Activated CD4-positive, alpha-beta T cell treated with anti-CD3 and anti-CD28 coated beads, Interleukin-2, amount 10 ng/mL, durations not matched to agents 24 days and 14 days (primary cell): ENCODE data around the gene ORAI2. TPM values are rescaled to one million over a fixed set of nuclear protein-coding genes. Genes with fewer than 3 reads are reported as not detected.
"Not testable (repeated sequence)": the region's sequence is repeated elsewhere in the genome, so short reads cannot be mapped to it uniquely, and the experiment has no call there.

ENCODE experiments used
- DNase-seq: peaks from one replicate; pipeline ENCODE4 v3.0.0; 2022
- H3K27ac Mint-ChIP-seq: one replicate; pipeline ENCODE4 v1.8.0; 2022; ENCODE audit warnings: mild to moderate bottlenecking, mixed read lengths
- H3K27me3 Mint-ChIP-seq: one replicate; pipeline ENCODE4 v1.8.0; 2022; ENCODE audit warnings: mixed read lengths
- H3K36me3 Mint-ChIP-seq: one replicate; pipeline ENCODE4 v1.8.0; 2022; ENCODE audit warnings: low read depth, mild to moderate bottlenecking, mixed read lengths
- H3K4me1 Mint-ChIP-seq: one replicate; pipeline ENCODE4 v1.8.0; 2021; ENCODE audit warnings: mixed read lengths
- H3K4me3 Mint-ChIP-seq: one replicate; pipeline ENCODE4 v1.8.0; 2022; ENCODE audit warnings: mild to moderate bottlenecking, moderate library complexity, mixed read lengths
- H3K9me3 Mint-ChIP-seq: one replicate; pipeline ENCODE4 v1.8.0; 2021; ENCODE audit warnings: mixed read lengths
- intact Hi-C: fragments of 100-400 bp; cut with micrococcal nuclease; formaldehyde crosslinking; loops from one replicate; pipeline ENCODE4 v1.15.1; 2023
- total RNA-seq: library from RNA; stranded (reverse); gene quantifications from 2 replicates; pipeline ENCODE4 v1.2.3, GENCODE V29; 2022

Gene ORAI2
- total RNA-seq, 1 donor from 2014 or later, result 45.8 TPM

DNA sequence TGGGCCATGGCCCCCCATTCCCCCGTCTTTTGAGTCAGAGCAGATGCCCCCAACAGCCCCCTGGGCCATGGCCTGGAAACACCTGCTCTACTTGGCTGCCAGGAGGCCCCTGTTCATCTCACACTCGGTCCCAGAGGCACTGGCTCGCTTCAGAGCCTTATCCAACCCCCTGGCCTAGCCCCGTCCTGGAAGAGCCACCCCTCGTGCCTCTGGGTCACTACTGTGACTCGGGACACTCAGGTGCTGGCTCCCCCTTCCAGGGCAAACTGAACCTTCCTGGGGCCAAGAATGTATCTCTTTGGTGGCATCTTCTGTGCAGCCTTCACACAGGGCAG lies 38.4 kb downstream of the ORAI2 start:
- peaks cover 13% of the 10 kb centered on the region for H3K36me3 Mint-ChIP-seq
- no peaks in the 10 kb centered on the region for H3K9me3 Mint-ChIP-seq
- H3K27me3 Mint-ChIP-seq, result no peaks in the 10 kb centered on the region
- intact Hi-C loops, result no loop called here
- no peak overlapping the region for H3K4me3 Mint-ChIP-seq
- H3K4me1 Mint-ChIP-seq, result peaks cover 2% of the 10 kb centered on the region
- no peak for DNase-seq
- no peak overlapping the region for H3K27ac Mint-ChIP-seq

DNA sequence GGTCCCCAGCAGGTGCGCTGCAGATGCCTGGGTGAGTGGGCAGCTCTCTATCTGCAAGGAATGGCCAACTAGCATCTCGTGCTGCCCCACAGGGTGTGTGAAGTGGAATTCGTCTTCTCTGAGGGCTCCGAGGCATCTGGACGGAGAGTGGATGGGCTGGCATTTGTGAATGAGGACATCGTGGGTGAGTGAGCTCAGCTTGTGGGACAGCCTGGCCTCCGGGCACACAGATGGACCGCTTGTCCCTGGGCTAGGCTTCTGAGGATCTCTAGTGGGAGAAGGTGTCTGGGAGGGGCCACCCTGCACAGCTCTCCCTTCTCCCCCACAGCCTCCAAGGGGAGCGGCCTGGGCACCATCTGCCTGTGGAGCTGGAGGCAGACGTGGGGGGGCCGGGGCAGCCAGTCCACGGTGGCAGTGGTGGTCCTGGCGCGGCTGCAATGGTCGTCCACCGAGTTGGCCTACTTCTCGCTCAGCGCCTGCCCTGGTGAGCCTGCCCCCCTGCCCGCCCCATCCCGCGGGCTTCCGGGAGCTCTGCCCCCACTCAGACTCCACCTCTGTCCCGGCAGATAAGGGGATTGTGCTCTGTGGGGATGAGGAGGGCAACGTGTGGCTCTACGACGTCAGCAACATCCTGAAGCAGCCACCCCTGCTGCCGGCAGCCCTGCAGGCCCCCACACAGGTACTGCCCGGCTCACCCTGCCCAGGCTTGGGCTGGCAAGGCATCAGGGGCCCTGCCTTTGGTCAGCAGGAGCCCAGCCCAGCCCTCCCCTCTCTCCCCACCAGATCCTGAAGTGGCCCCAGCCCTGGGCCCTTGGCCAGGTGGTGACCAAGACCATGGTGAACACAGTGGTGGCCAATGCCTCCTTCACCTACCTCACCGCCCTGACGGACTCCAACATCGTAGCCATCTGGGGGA lies 39.0 kb downstream of the ORAI2 start:
- Mint-ChIP-seq H3K27me3 (no peaks in the 10 kb centered on the region), H3K36me3 (peaks cover 13% of the 10 kb centered on the region), H3K4me1 (no peaks in the 10 kb centered on the region), H3K4me3 (no peak overlapping the region), H3K9me3 (no peaks in the 10 kb centered on the region), H3K27ac (no peak overlapping the region)
- DNase-seq, result peak; percentile 56
- intact Hi-C loops, result no loop called here

DNA sequence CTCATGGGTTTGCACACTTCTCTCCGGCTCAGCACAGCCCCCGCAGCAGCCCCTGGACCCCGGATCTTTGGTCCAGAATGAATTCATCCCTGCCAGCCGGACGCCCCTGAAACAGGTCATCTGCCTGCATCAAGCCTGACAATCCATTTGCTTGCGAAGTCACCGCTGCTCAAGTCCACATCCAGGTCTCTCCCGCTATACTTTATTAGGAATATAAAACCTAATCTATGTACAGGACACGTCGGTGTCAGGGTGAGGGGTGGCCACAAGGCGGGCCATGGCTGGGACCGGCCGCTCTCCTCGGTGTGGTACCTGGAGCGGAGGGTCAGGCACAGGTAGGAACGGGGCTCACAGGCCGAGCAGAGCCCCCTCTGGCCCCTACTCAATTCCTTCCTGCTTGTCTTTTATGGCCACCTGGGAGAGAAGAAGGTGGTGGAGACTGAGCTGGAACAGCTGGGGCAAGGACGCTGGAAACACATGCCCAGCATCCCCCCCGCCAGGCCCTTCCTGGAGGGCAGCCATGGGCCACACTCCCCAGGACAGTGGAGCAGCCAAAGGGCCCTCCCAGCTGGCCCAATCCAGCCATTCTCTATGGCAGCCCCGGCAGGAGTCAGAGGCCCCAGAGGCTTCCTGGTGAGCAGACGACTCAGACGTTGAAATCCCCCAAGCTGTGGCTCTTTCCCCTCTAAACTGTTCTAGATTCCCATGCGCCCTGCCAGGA lies 40.1 kb downstream of the ORAI2 start:
- intact Hi-C loops, result no loop called here
- H3K4me1 Mint-ChIP-seq, result no peaks in the 10 kb centered on the region
- no peak overlapping the region for H3K27ac Mint-ChIP-seq
- H3K9me3 Mint-ChIP-seq, result no peaks in the 10 kb centered on the region
- H3K27me3 Mint-ChIP-seq, result no peaks in the 10 kb centered on the region
- H3K4me3 Mint-ChIP-seq, result no peak overlapping the region
- peaks cover 13% of the 10 kb centered on the region for H3K36me3 Mint-ChIP-seq
- peak; percentile 53 for DNase-seq

DNA sequence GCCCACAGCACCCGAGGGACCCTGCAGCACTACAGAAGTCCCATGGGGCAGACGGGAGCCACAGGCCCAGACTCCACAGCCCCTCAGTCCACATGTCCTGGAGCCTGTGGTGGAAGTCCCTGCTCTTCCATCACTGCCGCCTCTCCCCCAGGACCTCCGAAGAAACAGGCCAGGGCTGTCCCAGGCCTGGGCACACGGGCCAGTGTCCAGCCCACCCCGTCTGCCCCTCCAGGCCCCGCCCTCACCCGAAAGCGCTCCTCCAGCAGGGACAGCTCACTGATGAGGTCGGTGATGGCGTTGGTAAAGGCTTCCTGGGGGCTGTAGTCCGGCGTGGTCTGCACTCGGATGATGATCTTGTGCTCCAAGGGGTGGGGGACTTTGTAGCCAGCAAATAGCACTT lies 40.7 kb downstream of the ORAI2 start:
- intact Hi-C loops, H3K27ac Mint-ChIP-seq, H3K27me3 Mint-ChIP-seq, H3K4me3 Mint-ChIP-seq, H3K9me3 Mint-ChIP-seq, H3K4me1 Mint-ChIP-seq: not testable (repeated sequence)
- peaks cover 13% of the 10 kb centered on the region for H3K36me3 Mint-ChIP-seq
- peak; percentile 47 for DNase-seq

DNA sequence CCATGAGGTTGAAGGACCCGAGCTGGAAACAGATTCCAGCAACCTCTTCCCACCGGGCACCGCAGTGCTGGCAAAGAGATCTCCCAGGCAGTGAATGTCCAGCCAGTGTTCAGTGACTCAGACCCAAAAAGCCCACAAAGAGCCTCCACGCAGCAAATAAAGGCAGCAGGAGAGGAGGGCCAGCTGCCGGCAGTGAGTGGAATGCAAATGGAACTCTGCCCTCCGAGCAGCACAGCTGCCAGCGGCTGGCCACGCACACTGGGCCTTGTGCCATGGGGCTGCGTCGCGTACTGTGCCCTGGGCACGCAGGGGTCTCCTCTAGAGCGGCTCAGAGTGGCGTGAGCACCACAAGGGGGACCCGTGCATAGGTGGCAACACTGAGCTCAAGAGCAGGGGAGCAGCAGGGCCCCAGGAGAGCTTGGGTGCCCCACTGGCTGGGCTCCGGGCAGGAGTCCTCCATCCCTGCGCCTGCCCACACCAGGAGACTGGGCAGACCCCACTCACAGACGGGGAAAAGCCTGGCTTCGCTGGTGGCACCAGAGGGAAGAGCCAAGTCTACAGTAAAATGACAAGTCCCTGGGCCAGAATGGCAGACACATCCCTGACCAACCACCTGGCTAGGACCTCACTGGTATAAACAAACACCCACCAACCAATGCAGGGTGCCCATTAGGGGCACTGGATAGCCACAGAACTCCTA lies 41.5 kb downstream of the ORAI2 start:
- H3K27me3 Mint-ChIP-seq, H3K27ac Mint-ChIP-seq, H3K4me3 Mint-ChIP-seq, intact Hi-C loops, H3K9me3 Mint-ChIP-seq, H3K4me1 Mint-ChIP-seq: not testable (repeated sequence)
- H3K36me3 Mint-ChIP-seq, result peaks cover 13% of the 10 kb centered on the region
- DNase-seq, result peak; percentile 45

DNA sequence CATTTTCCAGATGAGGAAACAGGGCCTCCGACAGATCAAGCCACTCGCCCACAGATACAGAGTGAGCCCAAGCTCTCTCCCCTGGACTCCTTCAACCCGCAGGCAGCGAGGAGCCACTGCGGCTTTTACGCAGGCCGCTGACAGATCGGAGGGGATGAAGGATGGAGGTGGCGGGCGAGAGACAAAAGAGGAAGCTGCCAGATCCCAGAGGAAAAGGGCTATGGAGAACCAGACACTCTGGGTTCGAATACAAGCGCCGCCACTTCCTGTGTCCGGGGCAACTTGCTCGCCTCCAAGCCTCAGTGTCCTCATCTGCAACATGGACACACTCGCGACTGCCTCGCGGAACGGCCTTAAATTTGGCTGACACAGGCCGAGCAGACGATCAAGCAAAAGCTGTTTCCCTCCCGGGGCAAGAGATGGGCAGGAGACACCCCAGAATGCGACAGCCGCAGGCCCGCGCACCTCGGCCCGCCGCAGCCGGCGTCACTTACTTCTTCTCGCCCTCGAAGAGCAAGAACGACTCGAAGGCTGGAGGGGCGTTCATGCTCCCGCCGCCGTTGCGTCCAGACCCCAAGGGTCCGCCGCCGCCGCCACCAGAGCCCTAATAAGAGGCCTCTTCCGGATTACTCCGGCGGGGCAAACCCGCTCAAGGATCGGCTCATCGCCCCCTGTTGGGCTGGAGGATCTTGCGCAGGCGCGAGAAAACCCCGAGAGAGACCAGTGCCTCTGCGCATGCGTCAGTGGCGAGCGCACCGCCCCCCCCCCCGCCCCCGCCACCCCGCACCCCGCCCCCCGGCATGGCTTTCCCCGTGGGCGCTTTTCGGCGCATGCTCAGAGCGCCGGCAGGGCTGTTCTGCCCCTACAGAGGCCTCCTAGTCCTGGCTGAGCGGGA lies 45.2 kb downstream of the ORAI2 start, which contains the start of gene POLR2J:
TSS of gene POLR2J (minus strand) at position 609 of the 895 bp plus-strand sequence. CDS start at position 547, 62 bp downstream.
- H3K36me3 Mint-ChIP-seq, H3K4me1 Mint-ChIP-seq, intact Hi-C loops, H3K27me3 Mint-ChIP-seq, H3K9me3 Mint-ChIP-seq: not testable (repeated sequence)
- DNase-seq, result peak; percentile 97
- Mint-ChIP-seq H3K4me3 (peak within 1 kb of the TSS; percentile 87), H3K27ac (peak within 1 kb of the TSS; percentile 83)

DNA sequence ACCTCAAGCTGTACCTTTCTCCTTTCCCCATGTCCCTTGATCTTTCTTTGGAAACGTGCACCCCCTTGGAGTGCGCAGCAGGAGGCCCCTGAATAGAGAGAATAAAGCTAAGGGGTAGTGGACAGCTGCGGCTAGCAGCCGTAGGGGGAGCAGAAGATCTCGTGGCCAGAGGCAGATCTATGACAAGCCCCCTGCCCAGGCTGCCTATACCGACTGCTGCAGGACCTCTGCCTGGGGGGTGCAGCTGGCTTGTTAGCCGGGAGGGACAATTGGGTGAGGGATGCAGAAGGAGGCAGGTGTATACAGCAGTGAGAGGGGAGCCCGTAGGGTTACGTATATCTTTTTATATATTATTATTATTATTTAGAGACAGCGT lies 45.8 kb downstream of the ORAI2 start:
- H3K4me1 Mint-ChIP-seq, H3K27me3 Mint-ChIP-seq, DNase-seq, H3K4me3 Mint-ChIP-seq, H3K36me3 Mint-ChIP-seq, H3K27ac Mint-ChIP-seq, intact Hi-C loops, H3K9me3 Mint-ChIP-seq: not testable (repeated sequence)

DNA sequence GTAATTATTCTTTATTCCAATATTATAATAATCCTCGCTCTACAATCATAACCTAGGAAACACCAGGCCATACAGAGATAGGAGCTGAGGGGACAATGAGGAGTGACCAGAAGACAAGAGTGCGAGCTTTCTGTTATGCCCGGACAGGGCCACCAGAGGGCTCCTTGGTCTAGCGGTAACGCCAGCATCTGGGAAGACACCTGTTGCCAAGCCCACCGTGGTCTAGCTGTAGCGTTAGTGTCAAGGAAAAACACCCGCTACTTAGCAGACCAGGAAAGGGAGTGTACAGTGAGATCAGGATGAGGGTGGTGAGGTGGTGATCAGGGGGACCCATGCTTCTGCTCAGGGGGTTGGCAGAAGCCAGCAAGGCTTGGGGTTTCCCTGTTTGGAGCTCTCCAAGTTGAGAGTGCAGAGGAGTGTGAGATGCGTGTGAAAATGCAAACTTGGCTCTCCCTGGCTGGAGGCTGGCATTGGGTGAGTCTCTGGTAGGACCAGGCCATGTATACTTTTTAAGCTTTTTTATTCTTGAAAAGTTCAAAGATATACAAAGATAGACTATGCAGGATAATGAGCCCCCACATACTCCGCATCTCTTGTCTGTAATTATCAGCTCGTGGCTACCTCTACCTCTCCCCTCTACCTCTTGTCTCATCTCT lies 46.7 kb downstream of the ORAI2 start:
- H3K36me3 Mint-ChIP-seq, H3K9me3 Mint-ChIP-seq, H3K4me3 Mint-ChIP-seq, H3K4me1 Mint-ChIP-seq, intact Hi-C loops, H3K27ac Mint-ChIP-seq, H3K27me3 Mint-ChIP-seq: not testable (repeated sequence)
- peak; percentile 81 for DNase-seq

DNA sequence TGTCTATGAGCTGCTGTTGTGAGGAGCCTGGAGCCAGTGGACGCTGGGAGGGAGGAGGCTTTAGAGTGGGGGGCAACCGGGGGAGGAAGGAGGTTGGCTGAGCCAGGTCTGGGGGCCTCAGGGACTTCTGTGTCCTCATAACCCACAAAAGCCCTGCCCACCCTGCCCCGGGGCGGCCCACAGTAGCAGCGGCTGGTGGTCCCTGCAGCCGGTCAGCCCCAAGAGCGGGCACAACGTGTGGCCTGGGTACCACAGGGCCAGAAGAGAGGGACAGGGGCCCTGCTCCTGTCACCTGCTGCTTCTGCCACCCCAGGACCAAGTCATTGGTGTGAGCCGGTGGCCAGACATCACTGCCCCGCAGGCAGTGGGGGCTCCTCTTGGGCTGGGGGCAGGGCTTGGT lies 48.6 kb downstream of the ORAI2 start:
- H3K27ac Mint-ChIP-seq, H3K36me3 Mint-ChIP-seq, intact Hi-C loops, H3K4me1 Mint-ChIP-seq, H3K27me3 Mint-ChIP-seq, H3K9me3 Mint-ChIP-seq, H3K4me3 Mint-ChIP-seq: not testable (repeated sequence)
- DNase-seq, result peak; percentile 31

DNA sequence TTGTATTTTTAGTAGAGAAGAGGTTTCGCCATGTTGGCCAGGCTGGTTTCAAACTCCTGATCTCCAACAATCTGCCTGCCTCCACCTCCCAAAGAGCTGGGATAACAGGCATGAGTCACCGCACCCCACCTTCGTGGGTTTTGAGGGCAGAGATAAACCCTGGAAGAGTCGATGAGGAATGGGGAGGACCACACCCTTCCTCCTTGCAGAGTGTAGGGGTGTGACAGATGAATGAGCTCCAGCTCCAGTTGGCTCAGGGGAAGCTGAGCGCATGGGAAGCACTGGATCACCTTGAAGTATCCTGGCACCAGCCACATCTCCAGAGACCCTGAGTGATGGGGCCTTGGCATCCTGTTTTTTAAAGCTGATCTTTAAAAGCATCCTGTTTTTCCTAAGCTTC lies 50.9 kb downstream of the ORAI2 start:
- H3K27me3 Mint-ChIP-seq, DNase-seq, H3K4me1 Mint-ChIP-seq, H3K27ac Mint-ChIP-seq, H3K9me3 Mint-ChIP-seq, intact Hi-C loops, H3K4me3 Mint-ChIP-seq, H3K36me3 Mint-ChIP-seq: not testable (repeated sequence)

DNA sequence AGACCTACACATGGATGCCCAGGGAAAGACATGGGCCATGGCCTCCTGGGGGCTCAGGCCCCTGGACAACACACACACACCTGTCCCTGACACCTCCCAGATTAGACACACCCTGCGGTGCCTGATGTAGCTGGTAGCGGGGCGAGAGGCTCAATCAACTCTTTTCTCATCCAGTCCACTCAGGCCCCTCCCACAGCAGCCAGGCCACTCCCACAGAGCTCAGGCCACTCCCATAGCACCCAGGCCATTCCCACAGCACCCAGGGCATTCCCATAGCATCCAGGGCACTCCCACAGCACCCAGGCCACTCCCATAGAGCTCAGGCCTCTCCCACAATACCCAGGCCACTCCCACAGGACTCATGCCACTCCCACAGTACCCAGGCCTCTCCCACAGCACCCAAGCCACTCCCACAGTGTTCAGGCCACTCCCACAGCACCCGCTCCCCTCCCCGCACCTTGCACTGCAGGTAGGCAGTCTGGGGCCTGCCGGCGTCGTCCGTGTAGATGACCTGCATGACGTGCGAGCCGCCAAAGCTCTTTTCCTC lies 57.2 kb downstream of the ORAI2 start:
- H3K36me3 Mint-ChIP-seq, H3K9me3 Mint-ChIP-seq, H3K27me3 Mint-ChIP-seq, H3K27ac Mint-ChIP-seq, intact Hi-C loops, H3K4me3 Mint-ChIP-seq, H3K4me1 Mint-ChIP-seq: not testable (repeated sequence)
- DNase-seq, result peak; percentile 93

DNA sequence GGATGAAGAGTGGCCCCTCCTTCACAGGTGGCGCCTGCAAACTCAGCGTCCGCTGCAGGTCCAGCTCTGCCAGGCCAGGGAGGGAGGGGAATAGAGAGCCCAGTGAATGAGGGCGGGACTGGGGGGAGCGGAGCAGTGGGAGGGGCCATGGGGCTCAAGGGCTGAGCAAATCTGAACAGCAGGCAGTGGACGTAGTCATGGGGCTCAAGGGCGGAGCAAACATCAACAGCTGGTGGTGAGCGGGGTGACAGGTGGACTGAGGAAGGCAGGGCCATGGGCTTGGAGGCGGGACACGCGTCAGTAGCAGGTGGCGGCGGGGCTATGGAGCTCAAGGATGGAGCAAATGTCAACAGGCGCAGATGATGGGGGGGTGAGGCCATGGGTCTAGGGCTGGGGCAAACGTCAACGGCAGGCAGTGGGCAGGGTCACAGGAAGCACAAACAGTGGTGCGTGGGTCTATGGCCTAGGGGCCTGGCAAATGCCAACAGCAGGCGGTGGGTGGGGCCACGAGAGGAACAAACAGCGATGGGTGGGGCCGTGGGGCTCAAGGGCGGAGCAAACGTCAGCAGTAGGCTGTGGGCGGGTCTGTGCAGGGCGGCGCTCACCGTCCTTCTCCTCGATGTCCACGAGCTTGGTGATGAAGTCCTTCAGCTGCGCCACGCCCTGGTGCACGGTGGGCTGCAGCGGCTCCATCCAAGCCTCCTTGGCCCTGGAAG lies 60.0 kb downstream of the ORAI2 start:
- H3K36me3 Mint-ChIP-seq, H3K4me1 Mint-ChIP-seq, H3K4me3 Mint-ChIP-seq, H3K27me3 Mint-ChIP-seq, H3K9me3 Mint-ChIP-seq, intact Hi-C loops, H3K27ac Mint-ChIP-seq, DNase-seq: not testable (repeated sequence)
